Endothelial cell of umbilical vein (primary cell): Measurements from ENCODE around the gene IRF1. TPM values are rescaled to one million over a fixed set of nuclear protein-coding genes. Genes with fewer than 3 reads are reported as not detected.
A peak's percentile ranks its signal among the peaks of the same experiment; 100 is the strongest.

ENCODE experiments used
- BruUV-seq: library from RNA; stranded (reverse); fragments of 400-500 nt; replicated peaks from 2 replicates; lab custom pipeline; 2021; lab: Mats Ljungman, UMichigan
- CTCF ChIA-PET: fragments of 300-600, 350-600 bp; sonication (Branson Sonifier 250); formaldehyde crosslinking; loops from one replicate; lab custom pipeline; 2021; ENCODE audit warnings: antibody characterized with exemption, inconsistent platforms; lab: Charles Lee
- POLR2A ChIA-PET: fragments of 300-600, 350-600 bp; sonication (Branson Sonifier 250); formaldehyde crosslinking; loops from one replicate; lab custom pipeline; 2021; ENCODE audit warnings: antibody characterized with exemption, inconsistent platforms; lab: Charles Lee
- DNase-seq: peaks from one replicate; pipeline ENCODE4 v3.0.0-alpha.2; 2011; ENCODE audit warnings: low read depth, low spot score
- FAIRE-seq: peaks from 2 replicates; lab custom pipeline; 2011; peaks lifted over from hg19 to GRCh38; lab: Jason Lieb, UNC
- H2AFZ ChIP-seq: 2 replicates; pipeline ENCODE4 v1.6.0; 2012; ENCODE audit warnings: low read depth, low read length, control low read depth, inconsistent platforms
- H3K27ac ChIP-seq: 2 replicates; pipeline ENCODE4 v1.5.1; 2011; ENCODE audit warnings: low read depth, mild to moderate bottlenecking, control low read depth, low read length, moderate library complexity; ENCODE audit not compliant: insufficient read depth
- H3K27me3 ChIP-seq, 2 experiments: 2 replicates each; pipeline versions ENCODE4 v1.6.0 to v1.6.1; 2011; ENCODE audit warnings: low read length in 2 of 2, mixed read lengths in 1 of 2; ENCODE audit not compliant: control insufficient read depth in 2 of 2, insufficient read depth in 2 of 2
- H3K36me3 ChIP-seq, 2 experiments: 2 replicates in 1 of 2; 3 replicates in 1 of 2; pipeline ENCODE4 v1.5.1; 2011; ENCODE audit warnings: low read length in 2 of 2, mild to moderate bottlenecking in 1 of 2, moderate library complexity in 1 of 2; ENCODE audit not compliant: control insufficient read depth in 2 of 2, insufficient read depth in 2 of 2; ENCODE audit errors: extremely low read depth in 1 of 2
- H3K4me1 ChIP-seq: 3 replicates; pipeline ENCODE4 v1.5.1; 2011; ENCODE audit warnings: mild to moderate bottlenecking, low read length; ENCODE audit not compliant: control insufficient read depth, insufficient read depth; ENCODE audit errors: extremely low read depth
- H3K4me2 ChIP-seq: 2 replicates; pipeline ENCODE4 v1.6.1; 2011; ENCODE audit warnings: low read length, control low read depth, mixed read lengths; ENCODE audit not compliant: insufficient read depth
- H3K4me3 ChIP-seq, 3 experiments: fragments of 200-600 bp in 1 of 3; sonication (generic), shearing (Covaris generic) in 1 of 3; replicated peaks in 1 of 3; 2 replicates each; pipeline ENCODE4 v1.5.1; 2011 to 2016; ENCODE audit warnings: control low read depth in 3 of 3, low read length in 3 of 3, mild to moderate bottlenecking in 2 of 3, inconsistent platforms in 1 of 3, low read depth in 1 of 3, moderate library complexity in 1 of 3; ENCODE audit not compliant: insufficient read depth in 1 of 3
- H3K79me2 ChIP-seq: 2 replicates; pipeline ENCODE4 v1.6.0; 2012; ENCODE audit warnings: low read length, inconsistent platforms; ENCODE audit not compliant: control insufficient read depth, insufficient read depth
- H3K9ac ChIP-seq: replicated peaks from 2 replicates; pipeline ENCODE3; 2011; ENCODE audit warnings: low read length, control low read depth; ENCODE audit not compliant: insufficient read depth; ENCODE audit errors: extremely low read depth
- H3K9me1 ChIP-seq: replicated peaks from 3 replicates; pipeline ENCODE4 v1.6.0; 2011; ENCODE audit warnings: mild to moderate bottlenecking, low read length; ENCODE audit not compliant: control insufficient read depth, insufficient read depth; ENCODE audit errors: extremely low read depth
- H3K9me3 ChIP-seq: replicated peaks from 2 replicates; pipeline ENCODE4 v1.5.1; 2012; ENCODE audit warnings: low read length, inconsistent platforms; ENCODE audit not compliant: control insufficient read depth, insufficient read depth
- H4K20me1 ChIP-seq: replicated peaks from 2 replicates; pipeline ENCODE3; 2011; ENCODE audit warnings: mild to moderate bottlenecking, low read length; ENCODE audit not compliant: control insufficient read depth, insufficient read depth; ENCODE audit errors: extremely low read depth
- CTCF ChIP-seq, 2 donors: IDR thresholded peaks; 1 replicate in 1 of 2; 2 replicates in 1 of 2; pipeline ENCODE4 v1.5.1; 2011; ENCODE audit warnings: low read length in 2 of 2, mild to moderate bottlenecking in 2 of 2, moderate library complexity in 2 of 2, control low read depth in 1 of 2, inconsistent platforms in 1 of 2, low read depth in 1 of 2; ENCODE audit not compliant: insufficient read depth in 1 of 2; ENCODE audit errors: extremely low read depth in 1 of 2
- EZH2 ChIP-seq: IDR thresholded peaks from 2 replicates; pipeline ENCODE4 v1.6.1; 2012; ENCODE audit warnings: borderline replicate concordance, low read depth, mild to moderate bottlenecking, moderate library complexity, low read length, inconsistent platforms; ENCODE audit not compliant: severe bottlenecking
- FOS ChIP-seq: IDR thresholded peaks from 2 replicates; pipeline ENCODE4 v1.6.1; 2011; ENCODE audit warnings: mild to moderate bottlenecking, low read length, moderate library complexity, borderline replicate concordance; ENCODE audit not compliant: insufficient read depth
- GATA2 ChIP-seq: IDR thresholded peaks from 2 replicates; pipeline ENCODE4 v1.7.0; 2011; ENCODE audit warnings: low read depth, mild to moderate bottlenecking, moderate library complexity, mixed read lengths, low read length; ENCODE audit not compliant: insufficient read length, insufficient read depth
- JUN ChIP-seq: IDR thresholded peaks from 2 replicates; pipeline ENCODE4 v1.6.1; 2011; ENCODE audit warnings: borderline replicate concordance, low read depth; ENCODE audit not compliant: insufficient read length, insufficient read depth
- MAX ChIP-seq: IDR thresholded peaks from 2 replicates; pipeline ENCODE4 v1.6.1; 2011; ENCODE audit not compliant: insufficient read depth, insufficient read length
- MYC ChIP-seq: IDR thresholded peaks from one replicate; pipeline ENCODE4 v1.6.1; 2011; ENCODE audit warnings: mild to moderate bottlenecking, low read depth, low read length
- POLR2A ChIP-seq: IDR thresholded peaks from 2 replicates; pipeline ENCODE4 v1.6.1; 2012; ENCODE audit warnings: low read depth, mild to moderate bottlenecking, control low read depth, low read length
- POLR2AphosphoS5 ChIP-seq: IDR thresholded peaks from 2 replicates; pipeline ENCODE4 v1.6.1; 2012; ENCODE audit warnings: low read depth, mild to moderate bottlenecking, control low read depth, low read length, moderate library complexity; ENCODE audit not compliant: insufficient read depth
- dilution Hi-C: fragments of 300-500 bp; cut with MboI; formaldehyde crosslinking; loops from one replicate; pipeline ENCODE4 v1.15.0; 2019; ENCODE audit warnings: low sequenced_read_pairs; ENCODE audit not compliant: extremely low pct_ligation_motif_present
- intact Hi-C: fragments of 100-400 bp; cut with micrococcal nuclease; formaldehyde crosslinking; loops from one replicate; pipeline ENCODE4 v1.10.0; 2022
- polyA plus RNA-seq, 4 experiments: library from polyadenylated mRNA; depleted of rRNA in 3 of 4; stranded (reverse) in 3 of 4; unstranded in 1 of 4; fragments of >200 nt; gene quantifications; 2 replicates each; pipeline versions ENCODE4 v1.2.1 to v1.2.3, GENCODE V29; 2011 to 2012; ENCODE audit warnings: missing spikeins in 1 of 4
- total RNA-seq: library from RNA; stranded (reverse); gene quantifications from 2 replicates; pipeline ENCODE4 v1.2.3, GENCODE V29; 2021

IRF1 gene
- total and polyA plus RNA-seq, 2 donors (not counting 3 experiments of a cell fraction or from before 2014, with no cell fraction given), result 12.3 to 28.0 TPM

DNA sequence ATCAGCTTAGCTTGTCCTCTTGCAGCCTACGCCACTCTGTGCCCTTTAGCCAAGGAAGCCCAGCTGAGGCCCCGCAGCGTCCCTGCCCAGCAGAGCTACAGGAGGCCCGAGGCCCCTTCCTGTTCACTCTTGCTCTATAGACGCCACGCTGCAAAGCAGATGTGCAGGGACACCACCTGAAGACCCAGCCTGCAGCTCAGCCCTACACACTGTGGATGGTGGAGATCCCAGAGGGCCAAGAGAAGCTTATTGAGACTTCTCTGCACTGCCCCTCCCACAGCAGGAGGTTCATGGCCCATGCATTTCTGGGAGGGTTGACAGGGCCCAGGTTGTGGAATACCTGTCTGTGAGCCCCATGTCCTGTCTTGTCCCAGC, 33.6 kb downstream of the IRF1 start:
- BruUV-seq, result no TSS peak
- CTCF ChIA-PET, result interaction anchor here (1.1 to 2.9 kb wide), 9 partner anchors 9 to 70 kb away, joined by 3 to 9 read pairs (median 6); partner anchors contain the start of gene IRF1
- DNase-seq, result no peak
- H3K27me3 ChIP-seq, result no peaks in the 10 kb centered on the region
- H3K79me2 ChIP-seq, result no peaks in the 10 kb centered on the region
- no peak overlapping the region for H2AFZ ChIP-seq
- POLR2A ChIA-PET, result interaction anchor here (0.7 kb wide), 1 partner anchor 9 kb away, joined by 3 read pairs; no protein-coding TSS in a partner anchor
- H3K27ac ChIP-seq, result peak overlapping the region; percentile 49
- H3K4me1 ChIP-seq, result peaks cover 22% of the 10 kb centered on the region
- no peak overlapping the region for H3K4me2 ChIP-seq
- H3K9ac ChIP-seq, result no peak overlapping the region
- H3K36me3 ChIP-seq, result no peaks in the 10 kb centered on the region
- H3K9me1 ChIP-seq, result no peaks in the 10 kb centered on the region
- no peak for FAIRE-seq
- intact Hi-C loops (loop anchor here (1.0 kb wide), 1 partner anchor 7 kb away; no protein-coding TSS in a partner anchor), dilution Hi-C loops (no loop called here)
- H4K20me1 ChIP-seq, result no peaks in the 10 kb centered on the region
- H3K9me3 ChIP-seq, result no peaks in the 10 kb centered on the region
- TF ChIP-seq POLR2AphosphoS5 (no peak), EZH2 (no peak), GATA2 (no peak), CTCF (IDR thresholded peaks at IDR 0.05; ENCODE audit: extremely low read depth in 1 of 2, insufficient read depth in 1 of 2, low read depth in 1 of 2, low read length in 2 of 2) (no peak), FOS (no peak), POLR2A (no peak), JUN (no peak), MYC (no peak), MAX (no peak)
- no peak overlapping the region for H3K4me3 ChIP-seq
